GM19351 (cell line): ENCODE measurements around the gene CASP4.
A peak's percentile ranks its signal among the peaks of the same experiment; 100 is the strongest.
"Not testable (repeated sequence)": the region's sequence is repeated elsewhere in the genome, so short reads cannot be mapped to it uniquely, and the experiment has no call there.

Experiments
- ATAC-seq: cut with Tn5 transposase; IDR thresholded peaks from one replicate; pipeline ENCODE4 v1.9.1; 2021; ENCODE audit warnings: mild to moderate bottlenecking, moderate library complexity; ENCODE audit not compliant: unreplicated experiment

CASP4 gene

DNA sequence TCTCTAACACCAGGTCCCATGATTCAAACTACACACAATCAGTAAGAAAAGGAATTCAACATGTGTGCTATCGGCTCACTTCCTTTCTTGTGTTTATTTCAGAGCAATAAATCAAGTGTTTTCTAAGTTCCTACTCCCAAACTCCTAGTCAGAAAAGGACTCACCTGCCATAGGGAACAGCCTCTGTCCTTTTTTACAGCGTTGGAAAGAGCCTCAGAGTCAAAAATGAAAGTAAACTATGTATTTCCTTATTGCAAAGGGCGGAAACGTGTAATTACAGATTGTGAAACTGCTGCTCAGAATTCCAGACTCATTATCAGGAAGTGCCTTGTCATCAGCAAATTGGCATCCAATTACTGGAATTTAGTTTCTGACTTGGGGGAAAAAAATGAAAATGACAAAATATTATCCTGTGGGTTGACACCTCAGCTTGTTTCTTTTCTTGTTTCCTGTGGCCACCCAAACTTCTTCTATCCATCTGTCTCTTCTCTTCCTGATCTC, at the start of gene CASP4:
Gene CASP4, minus strand, starts transcription at position 220 of the 501 bp plus-strand sequence. Its CDS starts 49 bp downstream, at position 171.
- peak; percentile 87 for ATAC-seq

DNA sequence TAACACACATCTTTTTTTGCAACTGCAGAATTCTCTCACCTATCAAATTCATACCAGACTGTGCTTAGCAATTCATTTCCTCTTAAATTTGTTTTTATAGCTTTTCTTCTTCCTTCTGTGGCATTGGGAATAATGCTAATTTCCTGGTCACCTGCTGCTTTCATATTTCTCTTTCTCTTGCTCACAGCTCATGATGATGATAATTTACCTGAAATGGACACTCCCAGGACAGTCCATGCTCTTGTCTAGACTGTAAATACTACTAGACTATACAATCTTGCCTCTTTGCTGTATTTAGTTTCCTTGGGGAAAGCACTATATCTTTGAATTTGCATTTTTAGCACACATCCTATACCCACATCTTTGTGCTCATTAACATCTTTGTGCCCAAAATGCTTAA, 39.1 kb upstream of the CASP4 start:
- no peak for ATAC-seq

DNA sequence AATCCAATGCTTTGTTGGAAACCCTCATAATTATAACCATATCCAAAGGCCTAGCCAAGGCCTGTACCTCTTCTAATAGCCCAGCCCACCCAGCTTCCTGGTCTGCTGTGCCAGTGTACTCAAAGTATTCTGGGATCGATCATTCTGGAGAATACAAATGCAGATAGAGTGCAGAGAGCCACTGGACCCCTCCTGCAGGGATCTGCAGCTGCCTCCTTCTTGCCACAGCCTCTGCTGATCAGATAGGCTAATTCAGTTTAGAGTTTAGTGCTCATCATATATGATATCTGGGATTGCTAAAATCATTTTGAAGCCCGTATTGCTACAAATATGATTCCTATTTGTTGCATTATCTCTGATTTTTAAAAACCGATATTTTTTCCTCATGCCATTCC, 37.1 kb upstream of the CASP4 start:
- ATAC-seq: no peak

DNA sequence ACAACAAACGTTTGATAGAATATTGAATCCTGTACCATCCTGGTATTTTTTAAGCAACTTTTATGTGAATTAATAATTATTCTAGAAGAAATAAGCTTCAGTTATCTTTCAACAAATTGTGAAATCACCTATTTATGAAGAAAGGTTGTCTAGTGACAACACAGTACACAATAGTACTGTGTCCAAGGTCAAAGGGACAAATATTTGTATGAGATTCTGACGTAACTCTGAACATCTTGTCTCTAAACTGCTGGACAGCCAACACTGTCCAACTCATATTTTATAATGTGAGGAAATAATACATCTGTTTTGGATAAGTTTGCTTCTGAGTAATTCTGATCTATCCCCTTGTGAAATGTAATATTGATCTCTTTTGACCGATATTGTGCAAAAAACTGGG, 35.6 kb upstream of the CASP4 start:
- ATAC-seq: no peak

DNA sequence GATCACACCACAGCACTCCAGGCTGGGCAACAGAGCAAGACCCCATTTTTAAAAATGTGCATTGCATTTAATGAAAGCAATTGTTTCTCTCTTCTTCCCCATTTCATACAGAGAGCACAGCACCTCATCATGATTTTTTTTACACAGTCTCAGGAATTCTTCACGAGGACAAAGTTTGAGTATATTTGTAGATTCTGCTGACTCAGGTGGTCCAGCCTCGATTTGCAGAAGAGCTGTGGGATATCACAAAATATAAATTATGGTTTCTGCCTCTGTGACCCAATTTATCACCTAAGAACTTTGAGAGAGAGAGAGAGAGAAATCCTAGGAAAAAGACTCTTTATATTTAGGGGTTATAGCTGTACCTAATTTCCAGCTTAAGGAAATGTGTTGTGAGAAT, 34.8 kb upstream of the CASP4 start:
- ATAC-seq: no peak

DNA sequence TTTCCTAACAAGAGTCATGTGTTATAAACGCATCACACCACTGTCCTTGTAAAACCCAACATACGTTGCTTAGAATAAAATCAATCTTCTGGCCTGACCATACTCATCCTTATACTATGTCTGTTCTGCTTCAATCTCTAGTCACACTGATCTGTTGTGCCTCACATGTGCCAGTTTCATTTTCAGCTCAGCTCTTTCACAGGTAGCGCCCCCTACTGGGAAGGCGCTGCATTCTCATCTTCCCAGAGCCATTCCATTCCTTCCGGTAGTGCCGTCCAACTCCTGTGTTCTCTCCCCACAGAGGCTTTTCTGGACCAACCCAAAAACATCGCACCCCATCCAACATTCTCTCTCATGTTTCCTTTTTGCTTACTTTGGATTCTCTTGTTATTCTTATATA, 32.4 kb upstream of the CASP4 start:
- ATAC-seq: peak; percentile 96

DNA sequence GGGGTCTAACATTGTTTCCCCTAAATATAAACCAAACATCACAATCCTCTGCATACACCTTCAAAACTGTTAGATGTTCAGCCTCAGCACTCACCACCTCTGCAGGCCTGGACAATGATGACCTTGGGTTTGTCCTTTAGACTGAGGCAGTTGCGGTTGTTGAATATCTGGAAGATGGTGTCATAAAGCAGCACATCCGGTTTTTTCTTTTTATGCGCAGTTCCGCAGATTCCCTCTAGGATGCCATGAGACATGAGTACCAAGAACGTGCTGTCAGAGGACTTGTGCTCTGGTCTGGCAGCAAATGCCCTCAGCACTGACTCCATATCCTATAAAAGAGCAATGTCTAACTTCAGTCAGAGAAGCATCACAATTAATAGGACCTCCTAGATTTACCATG, 31.8 kb upstream of the CASP4 start:
- ATAC-seq: no peak

DNA sequence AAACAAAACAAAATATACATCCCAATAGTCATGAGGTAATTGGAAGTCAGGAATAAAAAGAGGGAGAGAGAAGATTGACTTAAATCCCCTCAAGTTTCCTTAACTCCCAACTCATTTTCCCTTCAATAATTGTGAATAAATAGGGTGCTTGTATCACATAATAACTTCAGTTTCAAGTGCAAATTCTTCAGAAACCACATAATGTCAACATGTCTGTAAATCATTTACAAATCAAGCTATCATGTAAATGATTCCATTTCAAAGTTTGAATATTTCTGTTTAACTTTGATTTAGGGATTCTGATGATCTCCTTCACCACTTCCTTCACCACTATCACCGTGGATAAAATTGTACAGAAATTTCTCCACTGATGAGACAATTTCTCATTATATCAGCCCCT, 31.3 kb upstream of the CASP4 start:
- no peak for ATAC-seq

DNA sequence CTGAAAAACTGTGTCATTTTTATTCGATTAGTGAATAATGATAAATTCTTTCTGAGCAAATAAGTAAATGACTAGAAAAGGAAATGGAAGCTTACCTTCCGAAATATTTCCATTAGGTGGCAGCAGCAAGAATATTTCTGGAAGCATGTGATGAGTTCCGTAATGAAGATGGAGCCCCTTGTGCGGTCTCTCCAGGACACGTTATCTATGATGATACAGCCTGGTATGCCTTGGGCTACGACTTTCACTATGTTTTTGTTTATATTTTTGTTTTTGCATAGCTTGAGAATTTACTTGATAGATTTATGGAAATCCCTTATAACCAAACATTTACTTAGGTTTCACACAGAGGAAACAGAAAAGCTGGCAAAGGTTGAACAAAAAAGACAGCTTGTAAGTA, 28.9 kb upstream of the CASP4 start:
- ATAC-seq: no peak

DNA sequence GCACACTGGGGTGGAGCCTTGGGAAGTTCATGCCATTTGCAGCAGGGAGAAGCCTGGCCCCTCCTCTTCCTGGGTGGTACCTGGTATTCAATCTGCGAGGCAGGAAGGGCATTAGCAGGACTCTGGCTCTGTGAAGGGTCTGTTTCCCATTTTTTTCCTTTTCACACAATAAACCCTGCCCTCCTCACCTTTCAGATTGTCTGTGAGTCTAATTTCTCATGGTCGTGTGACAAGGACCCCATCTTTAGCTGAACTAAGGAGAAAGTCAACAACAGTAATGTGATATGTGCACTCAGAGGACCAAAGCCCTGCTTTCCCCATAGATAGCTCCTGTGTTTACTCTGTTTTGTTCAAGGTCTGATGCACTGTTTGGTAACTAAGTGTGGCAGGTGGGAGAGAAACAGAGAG, 26.6 kb upstream of the CASP4 start:
- no peak for ATAC-seq

DNA sequence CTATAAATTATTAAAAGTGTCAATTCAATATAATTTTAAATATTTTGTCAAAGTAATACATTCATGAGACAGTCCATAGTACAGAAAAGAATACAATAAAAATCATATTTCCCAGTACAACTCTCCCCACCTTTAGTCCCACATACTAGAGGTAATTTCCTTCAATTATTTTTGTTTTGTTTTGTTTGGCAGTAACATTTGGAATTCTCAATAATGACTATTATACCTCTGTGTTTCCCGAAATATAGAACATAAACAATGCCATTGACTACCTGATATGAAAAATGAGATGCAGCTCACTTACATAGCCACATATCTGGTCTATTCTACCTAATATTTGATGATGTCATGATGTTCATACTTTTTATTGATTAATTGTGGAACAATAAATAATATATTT, 24.4 kb upstream of the CASP4 start:
- ATAC-seq: no peak

DNA sequence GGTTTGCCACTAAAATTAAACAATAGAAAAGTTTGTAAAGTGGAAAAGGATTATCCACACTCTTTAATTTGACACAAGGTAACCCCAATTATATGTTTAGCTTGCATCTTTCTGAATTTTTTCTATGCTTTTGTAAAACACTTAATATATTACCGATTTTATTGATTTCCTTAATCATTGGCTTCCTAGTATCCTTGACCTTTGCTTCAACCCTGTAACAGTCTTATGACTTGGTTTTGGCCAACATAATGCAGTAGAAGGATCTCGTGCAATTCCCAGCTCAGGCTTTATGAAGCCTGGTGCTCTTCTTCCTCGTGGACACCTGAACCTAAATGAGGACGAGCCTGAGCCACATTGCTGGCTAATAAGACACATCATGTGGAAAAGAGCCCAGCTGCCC, 23.6 kb upstream of the CASP4 start:
- no peak for ATAC-seq

DNA sequence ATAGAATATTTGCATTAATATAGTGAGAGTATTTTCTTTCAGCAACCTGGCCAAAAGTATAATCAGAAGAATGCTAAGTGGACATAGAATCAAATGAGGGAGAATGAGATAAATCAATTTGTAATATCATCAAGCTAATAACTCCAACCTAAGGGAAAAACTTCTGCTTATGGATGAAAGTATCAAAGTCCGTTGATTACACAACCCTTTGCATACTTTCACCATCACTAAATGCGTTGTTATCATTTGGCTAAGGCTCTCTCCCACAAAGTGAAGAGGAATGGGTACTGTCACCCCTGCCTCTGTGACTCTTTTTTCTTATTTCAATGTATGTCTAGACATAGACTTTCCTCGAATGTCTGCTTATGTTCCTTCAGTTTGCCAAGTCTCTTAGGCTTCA, 16.4 kb upstream of the CASP4 start:
- no peak for ATAC-seq

DNA sequence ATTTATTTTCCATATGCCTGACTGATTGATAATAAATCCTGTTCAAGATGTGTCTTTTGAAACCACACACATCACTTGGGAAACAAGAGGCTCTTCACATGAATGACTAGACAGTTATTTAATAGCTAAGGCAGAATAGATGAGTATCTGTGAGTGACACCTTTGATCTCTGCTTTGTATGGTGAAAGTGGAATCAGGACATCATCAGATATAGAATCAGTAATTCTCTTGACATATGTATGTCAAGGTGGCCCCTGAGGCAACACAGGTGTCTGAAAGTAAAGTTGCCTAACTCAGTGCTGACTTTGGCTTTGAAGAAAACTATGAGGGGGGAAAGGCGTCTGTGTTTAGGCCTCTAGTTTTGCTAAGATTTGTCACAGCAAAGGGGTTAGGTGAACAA, 11.5 kb upstream of the CASP4 start:
- ATAC-seq: no peak

DNA sequence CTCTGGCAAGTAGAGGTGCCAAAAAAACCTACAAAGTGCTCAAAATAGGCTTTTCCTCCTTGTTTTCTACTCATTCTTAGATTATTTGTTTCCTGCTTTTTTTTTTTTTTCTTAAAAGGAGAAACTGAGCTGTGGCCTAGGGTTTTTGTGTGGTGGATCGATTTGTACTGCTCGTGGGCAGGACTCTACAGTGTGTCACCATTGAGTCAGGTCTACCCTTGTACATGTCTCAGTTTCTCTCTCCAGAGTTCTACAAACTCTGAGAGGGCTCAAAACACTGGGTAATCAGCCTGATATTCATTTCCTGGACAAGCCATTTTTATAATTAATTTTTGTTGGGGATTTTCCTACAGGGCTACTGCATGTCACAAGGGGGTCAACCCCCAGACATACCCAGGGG, 5.2 kb upstream of the CASP4 start:
- ATAC-seq: no peak

DNA sequence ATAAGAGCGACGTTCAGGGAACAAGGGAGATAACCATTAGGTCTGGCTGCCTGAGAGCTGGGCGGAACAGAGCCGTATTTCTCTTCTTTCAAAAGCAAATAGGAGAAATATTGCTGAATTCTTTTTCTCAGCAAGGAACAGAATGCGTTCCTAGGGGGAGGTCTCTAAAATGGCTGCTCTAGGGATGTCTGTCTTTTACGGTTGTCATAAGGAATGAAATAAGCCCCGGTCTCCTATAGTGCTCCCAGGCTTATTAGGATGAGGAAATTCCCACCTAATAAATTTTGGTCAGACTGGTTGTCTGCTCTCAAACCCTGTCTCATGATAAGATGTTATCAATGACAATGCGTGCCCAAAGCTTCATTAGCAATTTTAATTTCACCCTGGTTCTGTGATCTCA, 4.5 kb upstream of the CASP4 start:
- not testable (repeated sequence) for ATAC-seq

DNA sequence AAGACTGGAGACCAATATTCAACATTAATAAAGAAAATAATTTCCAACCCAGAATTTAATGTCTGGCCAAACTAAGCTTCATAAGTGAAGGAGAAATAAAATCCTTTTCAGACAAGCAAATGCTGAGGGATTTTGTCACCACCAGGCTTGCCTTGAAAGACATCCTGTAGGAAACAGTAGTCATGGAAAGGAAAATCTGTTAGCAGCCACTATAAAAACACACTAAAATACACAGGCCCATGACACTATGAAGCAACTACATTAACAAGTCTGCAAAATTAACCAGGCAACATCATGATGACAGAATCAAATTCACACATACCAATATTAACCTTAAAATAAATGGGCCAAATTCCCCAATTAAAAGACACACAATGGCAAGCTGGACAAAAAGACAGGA, 2.4 kb upstream of the CASP4 start:
- ATAC-seq: no peak

DNA sequence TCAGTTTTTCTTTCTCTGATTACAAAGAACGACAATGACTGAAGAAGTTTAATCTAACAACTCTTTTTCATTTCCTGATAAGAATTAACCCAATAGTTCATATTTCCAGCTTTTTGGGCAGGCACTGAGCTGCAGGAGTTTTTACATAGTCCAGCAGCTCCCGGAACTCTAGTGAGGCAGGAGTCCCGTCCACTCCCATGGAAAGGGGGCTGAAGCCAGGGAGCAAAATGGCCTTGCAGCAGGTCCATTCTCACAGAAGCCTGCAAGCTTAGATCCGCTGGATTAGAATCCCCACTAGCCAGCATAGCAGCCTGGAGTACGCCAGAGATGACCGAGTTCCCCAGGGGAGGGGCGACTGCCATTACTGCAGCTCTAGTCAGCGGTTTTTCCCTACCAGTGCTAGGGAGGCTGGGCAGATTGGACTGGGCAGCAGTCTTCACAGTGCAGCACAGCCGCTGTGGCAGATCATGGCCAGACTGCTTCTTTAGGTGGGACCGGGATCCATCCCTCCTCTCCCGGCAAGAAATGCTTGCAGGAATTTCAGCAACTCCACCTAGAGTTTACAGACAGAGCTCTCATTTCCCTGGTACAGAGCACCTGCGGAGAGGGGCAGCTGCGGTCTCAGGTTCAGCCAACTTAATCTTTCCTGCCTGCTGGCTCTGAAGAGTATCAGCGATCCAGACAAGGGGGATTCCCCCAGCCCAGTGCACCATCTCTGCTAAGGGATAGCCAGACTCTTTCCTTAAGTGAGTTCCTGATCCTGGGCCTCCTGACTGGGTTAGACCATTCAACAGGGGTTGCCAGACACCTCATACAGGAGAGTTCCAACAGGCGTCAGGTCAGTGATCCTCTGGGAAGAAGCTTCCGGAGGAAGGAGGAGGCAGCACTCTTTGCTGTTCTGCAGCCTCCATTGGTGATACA, 742 bp upstream of the CASP4 start:
- no peak for ATAC-seq

DNA sequence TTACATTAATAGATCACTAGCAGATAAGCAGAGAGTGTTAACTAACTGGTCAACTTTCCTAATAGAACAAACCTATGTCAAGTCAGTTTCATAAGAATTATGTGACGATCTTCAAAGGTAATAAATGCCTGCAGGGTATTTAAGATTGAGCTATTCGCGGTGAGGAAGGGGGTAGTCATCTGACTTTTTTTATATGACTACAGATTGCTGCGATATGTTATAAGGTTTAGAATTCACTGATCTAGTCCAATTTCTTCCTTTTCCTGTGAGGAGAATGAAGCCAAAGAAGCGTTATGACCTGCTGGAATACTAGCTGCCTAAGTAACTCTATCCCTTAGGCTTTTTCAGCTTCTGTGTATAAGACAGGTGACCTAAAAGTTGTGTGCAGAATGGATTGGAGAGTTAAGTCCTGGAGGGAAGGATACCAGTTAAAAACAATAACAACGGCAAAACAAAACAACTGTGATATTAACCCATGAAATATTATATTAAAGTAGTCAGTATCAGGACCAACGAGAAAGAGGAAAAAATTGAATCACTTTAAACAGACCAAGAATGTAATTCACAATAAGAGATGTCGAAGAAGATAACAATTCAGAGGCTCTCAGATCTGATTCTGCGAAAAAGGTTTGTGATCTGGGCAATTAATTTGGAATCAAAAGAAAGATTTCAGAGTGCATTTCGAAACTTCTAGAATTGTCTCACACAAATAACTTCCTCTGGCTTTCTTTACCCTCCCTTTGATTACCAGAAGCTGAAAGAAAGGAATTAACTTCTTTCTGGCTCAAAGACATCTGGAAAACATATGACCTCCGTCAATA, 630 bp downstream of the CASP4 start:
- ATAC-seq: no peak

DNA sequence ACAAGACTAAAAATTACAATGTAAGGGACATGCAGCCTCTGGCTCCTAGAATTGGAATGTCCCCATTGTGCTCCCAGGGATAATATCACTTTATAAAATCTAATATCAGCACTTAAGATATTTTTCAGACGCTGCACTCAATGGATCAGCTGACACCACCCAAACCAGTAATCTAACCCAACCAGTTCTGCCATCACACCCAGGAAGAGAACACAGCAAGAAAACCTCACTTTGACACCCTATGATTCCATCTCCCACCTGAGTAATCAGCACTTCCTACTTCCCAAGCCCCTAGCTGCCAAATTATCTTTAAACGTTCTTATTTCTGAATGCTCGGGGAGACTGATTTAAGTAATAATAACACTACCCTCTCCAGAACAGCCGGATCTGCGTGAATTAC, 2.6 kb downstream of the CASP4 start:
- ATAC-seq: no peak

DNA sequence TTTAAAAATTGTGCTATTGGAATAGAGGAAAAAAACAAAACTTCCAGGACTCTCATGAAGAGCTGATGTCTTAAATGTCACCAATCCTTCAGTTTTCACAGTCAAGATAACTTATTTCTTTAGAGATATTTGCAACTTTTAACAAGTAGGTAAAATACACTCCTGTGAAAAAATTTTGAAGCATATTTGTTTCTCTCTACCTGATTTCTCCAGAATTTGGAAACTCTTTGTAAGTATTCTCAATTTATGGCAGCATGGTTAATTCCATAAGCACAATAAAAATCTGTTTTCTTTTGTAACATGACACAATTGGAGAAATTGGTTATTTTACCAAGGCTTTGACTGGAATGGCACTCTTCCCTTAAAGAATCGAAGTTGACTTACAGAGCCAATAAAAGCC, 4.1 kb downstream of the CASP4 start:
- ATAC-seq: no peak

DNA sequence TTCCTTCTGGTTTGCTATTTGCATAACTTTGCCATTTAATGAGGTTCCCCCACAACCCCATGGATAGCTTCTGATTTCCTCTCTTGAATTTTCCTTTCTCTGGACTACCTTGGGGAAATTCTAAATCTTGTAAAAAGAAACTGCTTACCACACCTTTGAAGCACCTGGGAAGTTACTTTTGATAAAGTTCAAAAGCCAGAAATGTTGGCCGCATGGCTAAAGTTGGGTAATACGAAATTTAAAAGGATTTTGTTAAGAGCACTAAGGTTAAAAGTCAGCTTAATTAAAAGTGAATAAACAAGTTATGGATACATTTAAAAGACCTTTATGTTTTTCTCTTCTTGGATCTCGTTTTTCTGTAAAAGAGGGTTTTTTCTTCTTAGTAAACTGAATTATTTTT, 5.5 kb downstream of the CASP4 start:
- ATAC-seq: no peak
